Stomach (tissue), 9 donors: ENCODE results near the gene TUT1. TPM values are rescaled to one million over a fixed set of nuclear protein-coding genes. Genes with fewer than 3 reads are reported as not detected.

Experiments used
- DNase-seq, 2 donors: peaks; one replicate each; pipeline versions ENCODE4 v3.0.0 to v3.0.0-alpha.2; 2013 to 2019
- H3K27ac ChIP-seq, 5 donors: fragments of 200-600 bp in 4 of 5; sonication (generic) in 4 of 5; one replicate each; pipeline ENCODE4 v1.5.1; 2013 to 2019; ENCODE audit warnings: mild to moderate bottlenecking in 1 of 5, moderate library complexity in 1 of 5
- H3K27me3 ChIP-seq, 3 donors: fragments of 200-600 bp; sonication (generic); one replicate each; pipeline ENCODE4 v1.5.1; 2017 to 2019; ENCODE audit warnings: mixed run types in 1 of 3
- H3K36me3 ChIP-seq, 4 donors: fragments of 200-600 bp; sonication (generic); 1 replicate in 3 of 4; 2 replicates in 1 of 4; pipeline ENCODE4 v1.5.1; 2016 to 2019
- H3K4me1 ChIP-seq, 4 donors: fragments of 200-600 bp; sonication (generic); one replicate each; pipeline ENCODE4 v1.5.1; 2016 to 2019
- H3K4me3 ChIP-seq, 4 donors: fragments of 200-600 bp; sonication (generic) in 3 of 4; one replicate each; pipeline ENCODE4 v1.5.1; 2016 to 2019; ENCODE audit warnings: mild to moderate bottlenecking in 1 of 4
- H3K9me3 ChIP-seq, 4 donors: fragments of 200-600 bp; sonication (generic); one replicate each; pipeline ENCODE4 v1.5.1; 2016 to 2019
- CTCF ChIP-seq, 7 experiments: fragments of 450-650 bp in 4 of 7; fragments of 200-600 bp in 3 of 7; sonication (generic) in 3 of 7; IDR thresholded peaks; one replicate each; pipeline ENCODE4 v1.5.1; 2016 to 2019; ENCODE audit warnings: antibody characterized with exemption in 7 of 7, control low read depth in 2 of 7, mild to moderate bottlenecking in 1 of 7
- EP300 ChIP-seq: sonication (generic); formaldehyde crosslinking; IDR thresholded peaks from one replicate; pipeline ENCODE4 v1.6.1; 2017; ENCODE audit warnings: antibody characterized with exemption
- POLR2A ChIP-seq, 4 donors: fragments of 450-650 bp; IDR thresholded peaks; one replicate each; pipeline ENCODE4 v1.6.1; 2016; ENCODE audit warnings: antibody characterized with exemption in 4 of 4, control low read depth in 2 of 4, mild to moderate bottlenecking in 1 of 4, moderate library complexity in 1 of 4
- POLR2AphosphoS5 ChIP-seq, 3 donors: sonication (generic); formaldehyde crosslinking; IDR thresholded peaks; one replicate each; pipeline ENCODE4 v1.6.1; 2016; ENCODE audit warnings: antibody characterized with exemption in 3 of 3
- WGBS, 5 donors: extraction: QIAGEN DNeasy Blood & Tissue Kit in 3 of 5; methylation state at CpG; one replicate each; pipeline versions ENCODE4 v1.1.5 to v1.1.7; 2013 to 2018; 5-methylcytosine and 5-hydroxymethylcytosine counted together
- intact Hi-C: fragments of 100-400 bp; cut with DNase I; formaldehyde crosslinking; loops from one replicate; pipeline ENCODE4 v1.15.1; 2023; ENCODE audit warnings: low total_unique reads
- polyA plus RNA-seq, 3 donors: library from polyadenylated mRNA; stranded (reverse); fragments of 200-250 nt; gene quantifications; one replicate each; pipeline ENCODE4 v1.2.3, GENCODE V29; 2013
- total RNA-seq, 5 donors: library from RNA; depleted of rRNA; stranded (reverse); fragments of >200 nt; gene quantifications; one replicate each; pipeline versions ENCODE4 v1.1.0 to v1.2.3, GENCODE V29; 2014 to 2016
- donor health status: healthy with polysubstance abuse.
- donor health status: Bipolar disorder and iron deficiency.
- donor health status: healthy.

Gene TUT1
- total and polyA plus RNA-seq, 8 donors, result 6.1 to 36.2 (median 14.8) TPM

GRCh38 chr11:62607714-62608113, 16.4 kb upstream of the TUT1 start:
- Histone ChIP-seq H3K4me1 (peaks cover 19 to 45% (median 26%) of the 10 kb centered on the region in 4 donors), H3K27ac (no peak overlapping the region), H3K9me3 (no peaks in the 10 kb centered on the region), H3K36me3 (peaks cover 28 to 76% (median 66%) of the 10 kb centered on the region in 4 donors), H3K4me3 (no peak overlapping the region), H3K27me3 (no peaks in the 10 kb centered on the region)
- no peak for TF ChIP-seq EP300
- no peak for TF ChIP-seq POLR2A (IDR thresholded peaks at IDR 0.05)
- TF ChIP-seq POLR2AphosphoS5 (IDR thresholded peaks at IDR 0.05), result no peak
- TF ChIP-seq CTCF (IDR thresholded peaks at IDR 0.05), result no peak
- no peak for DNase-seq
- intact Hi-C loops, result no loop called here
- 64 to 87% (median 82%) methylated on average over 4 of the region's 4 CpGs for WGBS, 5 donors

DNA sequence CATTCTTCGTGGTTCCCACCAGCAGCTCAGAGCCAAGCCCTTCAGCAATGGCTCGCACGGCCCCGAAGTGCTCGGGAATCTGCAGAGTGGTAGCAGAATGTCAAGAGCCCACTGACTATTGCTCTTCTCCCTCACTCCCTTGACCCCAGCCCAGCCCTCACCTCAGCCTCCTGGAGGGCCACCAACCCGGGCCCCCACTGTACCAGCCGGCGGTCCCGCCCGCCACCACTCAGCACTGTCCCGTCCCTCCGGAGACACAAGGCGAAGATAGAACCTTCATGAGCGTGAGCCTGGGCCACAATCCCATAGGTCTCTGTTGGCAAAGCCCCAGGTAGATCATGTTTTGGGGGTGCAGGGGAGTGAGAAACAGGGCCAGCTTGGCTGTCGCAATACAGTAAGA, 14.6 kb upstream of the TUT1 start:
- Histone ChIP-seq H3K27me3 (no peaks in the 10 kb centered on the region), H3K36me3 (peaks cover 25 to 74% (median 66%) of the 10 kb centered on the region in 4 donors), H3K4me3 (no peak overlapping the region), H3K9me3 (no peaks in the 10 kb centered on the region), H3K4me1 (peaks cover 16 to 44% (median 24%) of the 10 kb centered on the region in 4 donors), H3K27ac (no peak overlapping the region)
- 91 to 96% (median 95%) methylated on average over 15 of the region's 15 CpGs for WGBS, 5 donors
- no peak for DNase-seq
- intact Hi-C loops, result no loop called here
- TF ChIP-seq POLR2A (IDR thresholded peaks at IDR 0.05), result no peak

DNA sequence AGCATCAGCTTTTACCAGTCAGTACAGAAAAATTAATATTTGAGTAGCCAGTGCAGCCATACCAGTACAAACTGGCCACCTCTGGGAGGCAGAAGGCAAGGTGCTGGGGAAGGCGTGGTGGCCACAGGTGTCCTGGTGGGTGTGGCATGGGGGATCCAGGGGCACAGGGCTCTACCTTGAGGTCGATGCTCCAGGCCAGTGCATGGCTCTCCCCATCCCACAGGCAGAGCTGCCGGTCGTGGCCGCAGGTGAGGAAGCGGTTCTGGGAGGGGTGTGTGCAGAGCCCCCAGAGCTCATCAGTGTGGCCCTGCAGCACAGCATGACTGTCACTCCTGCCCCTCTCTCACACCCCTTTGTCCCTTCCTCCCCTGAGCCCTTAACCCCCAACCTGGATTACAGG, 14.1 kb upstream of the TUT1 start:
- H3K36me3 ChIP-seq, result peaks cover 21 to 70% (median 64%) of the 10 kb centered on the region in 4 donors
- WGBS, 5 donors, result 87 to 93% (median 90%) methylated on average over 5 to 6 of the region's 6 CpGs
- H3K4me3 ChIP-seq, result no peak overlapping the region
- no peaks in the 10 kb centered on the region for H3K9me3 ChIP-seq
- DNase-seq, result no peak
- TF ChIP-seq EP300 (no peak), POLR2A (IDR thresholded peaks at IDR 0.05) (no peak), POLR2AphosphoS5 (IDR thresholded peaks at IDR 0.05) (no peak), CTCF (IDR thresholded peaks at IDR 0.05) (no peak)
- intact Hi-C loops, result no loop called here
- H3K27ac ChIP-seq, result no peak overlapping the region
- peaks cover 13 to 41% (median 22%) of the 10 kb centered on the region in 4 donors for H3K4me1 ChIP-seq
- H3K27me3 ChIP-seq, result no peaks in the 10 kb centered on the region

- H3K36me3 ChIP-seq, result peaks cover 15 to 65% (median 55%) of the 10 kb centered on the region in 4 donors
- H3K27ac ChIP-seq, result no peak overlapping the region
- H3K27me3 ChIP-seq, result no peaks in the 10 kb centered on the region
- intact Hi-C loops, result no loop called here
- 68 to 84% (median 76%) methylated on average over 12 to 13 of the region's 13 CpGs for WGBS, 5 donors
- peak in 1 of 2 donors; percentile 60 for DNase-seq
- H3K4me1 ChIP-seq, result peaks cover 21 to 46% (median 28%) of the 10 kb centered on the region in 4 donors
- TF ChIP-seq POLR2AphosphoS5 (IDR thresholded peaks at IDR 0.05) (no peak), CTCF (IDR thresholded peaks at IDR 0.05) (no peak), EP300 (no peak), POLR2A (IDR thresholded peaks at IDR 0.05) (no peak)
- H3K4me3 ChIP-seq, result no peak overlapping the region
- no peaks in the 10 kb centered on the region for H3K9me3 ChIP-seq
Observed at GRCh38 chr11:62604460-62605120, 13.3 kb upstream of the TUT1 start.

GRCh38 chr11:62603776-62604299, 12.5 kb upstream of the TUT1 start:
- intact Hi-C loops, result no loop called here
- 82 to 94% (median 92%) methylated on average over 8 of the region's 8 CpGs for WGBS, 5 donors
- H3K27me3 ChIP-seq, result no peaks in the 10 kb centered on the region
- peaks cover 26 to 54% (median 35%) of the 10 kb centered on the region in 4 donors for H3K4me1 ChIP-seq
- H3K36me3 ChIP-seq, result peaks cover 15 to 58% (median 49%) of the 10 kb centered on the region in 4 donors
- peak in 1 of 2 donors; percentile 35 for DNase-seq
- no peak overlapping the region for H3K27ac ChIP-seq
- no peaks in the 10 kb centered on the region for H3K9me3 ChIP-seq
- H3K4me3 ChIP-seq, result no peak overlapping the region
- TF ChIP-seq CTCF (IDR thresholded peaks at IDR 0.05), result no peak
- no peak for TF ChIP-seq POLR2AphosphoS5 (IDR thresholded peaks at IDR 0.05)
- TF ChIP-seq EP300, result no peak
- no peak for TF ChIP-seq POLR2A (IDR thresholded peaks at IDR 0.05)
